B cell (primary cell): ENCODE measurements around the gene STAMBP. TPM values are rescaled to one million over a fixed set of nuclear protein-coding genes. Genes with fewer than 3 reads are reported as not detected.

ENCODE experiments used
- ATAC-seq: fragments of 200-7000 bp; cut with Tn5 transposase; one replicate; pipeline ENCODE4 v1.10.0; 2021; ENCODE audit warnings: low read depth, mild to moderate bottlenecking, moderate number of reproducible peaks, moderate library complexity
- CTCF ChIA-PET: fragments of 350-600 bp; sonication (Branson Sonifier 250); formaldehyde crosslinking; loops from one replicate; lab custom pipeline; 2021; ENCODE audit warnings: antibody characterized with exemption, inconsistent platforms; lab: Charles Lee
- POLR2A ChIA-PET: fragments of 350-600 bp; sonication (Branson Sonifier 250); formaldehyde crosslinking; loops from one replicate; lab custom pipeline; 2021; ENCODE audit warnings: antibody characterized with exemption; lab: Charles Lee
- DNase-seq: peaks from one replicate; pipeline ENCODE4 v3.0.0; 2013
- H2AFZ ChIP-seq: 2 replicates; pipeline ENCODE4 v1.6.1; 2012; ENCODE audit warnings: mild to moderate bottlenecking, low read depth, low read length; ENCODE audit not compliant: insufficient read depth, poor library complexity, severe bottlenecking
- H3K27ac ChIP-seq, 2 donors: 1 replicate in 1 of 2; 2 replicates in 1 of 2; pipeline ENCODE4 v1.5.1; 2012 to 2013; ENCODE audit warnings: low read length in 2 of 2, mild to moderate bottlenecking in 2 of 2, moderate library complexity in 1 of 2
- H3K27me3 ChIP-seq, 4 experiments: fragments of 200-600 bp in 1 of 4; sonication (generic) in 1 of 4; replicated peaks in 1 of 4; 1 replicate in 2 of 4; 2 replicates in 2 of 4; pipeline versions ENCODE4 v1.6.1 to v1.7.0; 2013 to 2016; ENCODE audit warnings: low read length in 3 of 4, mild to moderate bottlenecking in 2 of 4, mixed read lengths in 1 of 4, moderate library complexity in 1 of 4; ENCODE audit not compliant: insufficient read depth in 4 of 4, control insufficient read depth in 3 of 4; ENCODE audit errors: control extremely low read depth in 1 of 4
- H3K36me3 ChIP-seq, 2 experiments: replicated peaks in 1 of 2; 1 replicate in 1 of 2; 2 replicates in 1 of 2; pipeline versions ENCODE4 v1.6.1 to v1.7.1; 2013; ENCODE audit warnings: low read length in 1 of 2; ENCODE audit not compliant: insufficient read depth in 2 of 2, control insufficient read depth in 1 of 2; ENCODE audit errors: control extremely low read depth in 1 of 2, extremely low read depth in 1 of 2
- H3K4me1 ChIP-seq, 2 donors: fragments of 200-600 bp in 1 of 2; sonication (generic) in 1 of 2; 1 replicate in 1 of 2; 2 replicates in 1 of 2; pipeline versions ENCODE4 v1.5.1 to v1.6.1; 2013 to 2017; ENCODE audit warnings: low read length in 2 of 2; ENCODE audit not compliant: control insufficient read depth in 2 of 2, insufficient read depth in 2 of 2
- H3K4me2 ChIP-seq: replicated peaks from 2 replicates; pipeline ENCODE3; 2012; ENCODE audit warnings: mild to moderate bottlenecking, low read depth, low read length; ENCODE audit not compliant: poor library complexity, severe bottlenecking
- H3K4me3 ChIP-seq, 5 experiments: fragments of 200-600 bp in 1 of 5; sonication (generic) in 1 of 5; 1 replicate in 3 of 5; 2 replicates in 2 of 5; pipeline versions ENCODE4 v1.5.1 to v1.7.0; 2011 to 2016; ENCODE audit warnings: low read length in 4 of 5, mild to moderate bottlenecking in 4 of 5, low read depth in 2 of 5, control low read depth in 1 of 5, moderate library complexity in 1 of 5; ENCODE audit not compliant: insufficient read depth in 1 of 5; ENCODE audit errors: control extremely low read depth in 1 of 5, extremely low read depth in 1 of 5
- H3K79me2 ChIP-seq: fragments of 200-600 bp; sonication (generic); one replicate; pipeline ENCODE4 v1.6.0; 2016; ENCODE audit warnings: low read length; ENCODE audit not compliant: control insufficient read depth, insufficient read depth
- H3K9ac ChIP-seq: fragments of 200-600 bp; sonication (generic); 2 replicates; pipeline ENCODE4 v1.6.1; 2017; ENCODE audit warnings: mild to moderate bottlenecking, low read length, moderate library complexity
- H3K9me3 ChIP-seq, 3 donors: one replicate each; pipeline versions ENCODE4 v1.6.1 to v1.7.1; 2013; ENCODE audit warnings: low read length in 2 of 3; ENCODE audit not compliant: control insufficient read depth in 2 of 3, insufficient read depth in 1 of 3; ENCODE audit errors: control extremely low read depth in 1 of 3
- H4K20me1 ChIP-seq: 2 replicates; pipeline ENCODE4 v1.6.0; 2012; ENCODE audit warnings: mild to moderate bottlenecking, low read length; ENCODE audit not compliant: insufficient read depth, control insufficient read depth, poor library complexity, severe bottlenecking
- H3K27ac Mint-ChIP-seq: one replicate; pipeline ENCODE4 v1.8.0; 2021; ENCODE audit warnings: mixed read lengths
- H3K27me3 Mint-ChIP-seq: one replicate; pipeline ENCODE4 v1.8.0; 2021; ENCODE audit warnings: mixed read lengths
- H3K4me1 Mint-ChIP-seq: one replicate; pipeline ENCODE4 v1.8.0; 2021; ENCODE audit warnings: mixed read lengths
- H3K4me3 Mint-ChIP-seq: one replicate; pipeline ENCODE4 v1.8.0; 2021; ENCODE audit warnings: mixed read lengths
- H3K9me3 Mint-ChIP-seq: one replicate; pipeline ENCODE4 v1.8.0; 2022; ENCODE audit warnings: mixed read lengths; ENCODE audit not compliant: insufficient read depth
- EZH2 ChIP-seq: IDR thresholded peaks from 2 replicates; pipeline ENCODE4 v1.6.1; 2012; ENCODE audit warnings: borderline replicate concordance, low read depth, mild to moderate bottlenecking, moderate library complexity, low read length; ENCODE audit not compliant: insufficient read depth, poor library complexity, severe bottlenecking
- WGBS: methylation state at CpG from one replicate; pipeline ENCODE4 v1.1.5; 2013; ENCODE audit warnings: missing lambda C conversion rate; ENCODE audit not compliant: insufficient coverage; 5-methylcytosine and 5-hydroxymethylcytosine counted together
- intact Hi-C: fragments of 100-400 bp; cut with micrococcal nuclease; formaldehyde crosslinking; loops from one replicate; pipeline ENCODE4 v1.10.0; 2022
- polyA plus RNA-seq: library from polyadenylated mRNA; depleted of rRNA; stranded (reverse); fragments of >200 nt; gene quantifications from 2 replicates; pipeline ENCODE4 v1.2.3, GENCODE V29; 2012
- total RNA-seq, 2 donors: library from RNA; stranded (reverse); fragments of 120-200 nt in 1 of 2; gene quantifications; 1 replicate in 1 of 2; 2 replicates in 1 of 2; pipeline versions ENCODE4 v1.2.3 to v1.2.4, GENCODE V29; 2013 to 2022
- TF ChIP-seq, protein P1 (sequence below): fragments of 200-600 bp; IDR thresholded peaks from one replicate; pipeline ENCODE4 v1.8.0; 2022; ENCODE audit warnings: antibody characterized with exemption, mild to moderate bottlenecking

The STAMBP gene
- total and polyA plus RNA-seq, 2 donors (not counting 1 experiment from before 2014, with no cell fraction given): 21.8 to 32.5 TPM

DNA sequence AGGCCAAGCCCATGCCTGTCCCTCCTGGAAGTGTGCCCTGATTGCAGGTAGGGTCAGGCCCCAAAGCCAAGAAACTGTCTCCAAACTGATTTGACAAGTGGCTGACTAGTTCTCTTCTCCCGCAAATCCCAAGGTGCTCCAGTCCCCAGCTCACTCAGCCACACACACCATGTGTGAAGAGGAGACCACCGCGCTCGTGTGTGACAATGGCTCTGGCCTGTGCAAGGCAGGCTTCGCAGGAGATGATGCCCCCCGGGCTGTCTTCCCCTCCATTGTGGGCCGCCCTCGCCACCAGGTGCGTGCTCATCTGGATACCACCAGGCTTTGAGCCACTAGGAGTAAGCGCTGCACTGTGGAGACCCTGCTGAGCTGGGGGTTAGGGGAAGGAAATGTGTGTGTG lies 72.4 kb downstream of the STAMBP start:
- TF ChIP-seq, protein P1, sequence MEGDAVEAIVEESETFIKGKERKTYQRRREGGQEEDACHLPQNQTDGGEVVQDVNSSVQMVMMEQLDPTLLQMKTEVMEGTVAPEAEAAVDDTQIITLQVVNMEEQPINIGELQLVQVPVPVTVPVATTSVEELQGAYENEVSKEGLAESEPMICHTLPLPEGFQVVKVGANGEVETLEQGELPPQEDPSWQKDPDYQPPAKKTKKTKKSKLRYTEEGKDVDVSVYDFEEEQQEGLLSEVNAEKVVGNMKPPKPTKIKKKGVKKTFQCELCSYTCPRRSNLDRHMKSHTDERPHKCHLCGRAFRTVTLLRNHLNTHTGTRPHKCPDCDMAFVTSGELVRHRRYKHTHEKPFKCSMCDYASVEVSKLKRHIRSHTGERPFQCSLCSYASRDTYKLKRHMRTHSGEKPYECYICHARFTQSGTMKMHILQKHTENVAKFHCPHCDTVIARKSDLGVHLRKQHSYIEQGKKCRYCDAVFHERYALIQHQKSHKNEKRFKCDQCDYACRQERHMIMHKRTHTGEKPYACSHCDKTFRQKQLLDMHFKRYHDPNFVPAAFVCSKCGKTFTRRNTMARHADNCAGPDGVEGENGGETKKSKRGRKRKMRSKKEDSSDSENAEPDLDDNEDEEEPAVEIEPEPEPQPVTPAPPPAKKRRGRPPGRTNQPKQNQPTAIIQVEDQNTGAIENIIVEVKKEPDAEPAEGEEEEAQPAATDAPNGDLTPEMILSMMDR: no peak
- no peak for TF ChIP-seq EZH2
- ATAC-seq (no peak), DNase-seq (no peak)
- no peak overlapping the region for H3K27ac ChIP-seq
- no peak overlapping the region for H3K27ac Mint-ChIP-seq
- H3K4me1 ChIP-seq: peaks cover 3 to 11% of the 10 kb centered on the region in 2 donors
- no peak overlapping the region for H2AFZ ChIP-seq
- H3K4me3 ChIP-seq: no peak overlapping the region
- no peaks in the 10 kb centered on the region for H3K79me2 ChIP-seq
- no peak overlapping the region for H3K9ac ChIP-seq
- ChIA-PET CTCF (no interaction called here), POLR2A (no interaction called here)
- no peak overlapping the region for H3K4me2 ChIP-seq
- H3K4me1 Mint-ChIP-seq: peaks cover 6% of the 10 kb centered on the region
- H3K4me3 Mint-ChIP-seq: no peak overlapping the region
- H3K27me3 Mint-ChIP-seq: peaks cover 15% of the 10 kb centered on the region
- H3K27me3 ChIP-seq: peaks cover 0 to 3% (median 0%) of the 10 kb centered on the region in 4 experiments
- intact Hi-C loops: no loop called here
- no peaks in the 10 kb centered on the region for H4K20me1 ChIP-seq
- WGBS: 96% methylated on average over 8 of the region's 10 CpGs
- no peaks in the 10 kb centered on the region for H3K36me3 ChIP-seq
- H3K9me3 Mint-ChIP-seq: no peaks in the 10 kb centered on the region
- H3K9me3 ChIP-seq: no peaks in the 10 kb centered on the region

DNA sequence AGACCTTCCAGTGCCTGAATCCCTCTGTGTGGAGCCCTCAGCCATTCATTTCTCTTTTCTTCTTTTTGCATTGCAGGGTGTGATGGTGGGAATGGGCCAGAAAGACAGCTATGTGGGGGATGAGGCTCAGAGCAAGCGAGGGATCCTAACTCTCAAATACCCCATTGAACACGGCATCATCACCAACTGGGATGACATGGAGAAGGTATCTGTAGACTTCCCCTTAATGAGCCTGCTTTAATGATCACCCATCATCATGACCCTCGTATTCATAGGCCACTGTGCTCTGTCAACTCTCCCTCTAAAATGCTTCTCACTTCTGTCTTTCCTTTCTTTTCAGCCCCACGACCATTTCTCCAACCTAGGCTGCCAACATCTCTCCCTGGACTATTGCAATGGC lies 73.5 kb downstream of the STAMBP start:
- Mint-ChIP-seq H3K27me3 (peaks cover 15% of the 10 kb centered on the region), H3K9me3 (no peaks in the 10 kb centered on the region), H3K27ac (no peak overlapping the region), H3K4me3 (no peak overlapping the region), H3K4me1 (no peaks in the 10 kb centered on the region)
- no peak overlapping the region for H3K9ac ChIP-seq
- CTCF ChIA-PET: no interaction called here
- DNase-seq: no peak
- POLR2A ChIA-PET: no interaction called here
- no peaks in the 10 kb centered on the region for H3K36me3 ChIP-seq
- ATAC-seq: no peak
- H4K20me1 ChIP-seq: no peaks in the 10 kb centered on the region
- no peak overlapping the region for H2AFZ ChIP-seq
- TF ChIP-seq EZH2: no peak
- TF ChIP-seq, protein P1: no peak
- no peak overlapping the region for H3K27ac ChIP-seq
- no peaks in the 10 kb centered on the region for H3K79me2 ChIP-seq
- H3K27me3 ChIP-seq: peaks cover 0 to 3% (median 0%) of the 10 kb centered on the region in 4 experiments
- no peaks in the 10 kb centered on the region for H3K9me3 ChIP-seq
- H3K4me1 ChIP-seq: no peaks in the 10 kb centered on the region
- no peak overlapping the region for H3K4me3 ChIP-seq
- H3K4me2 ChIP-seq: no peak overlapping the region
- intact Hi-C loops: no loop called here
- WGBS: 71% methylated on average over 2 of the region's 4 CpGs
